GM12872 (cell line): ENCODE data around the gene SOD1.

Experiments used
- CTCF ChIP-seq: IDR thresholded peaks from 3 replicates; pipeline ENCODE4 v1.5.1; 2011; ENCODE audit warnings: low read depth, mild to moderate bottlenecking, low read length, moderate library complexity; ENCODE audit not compliant: insufficient read depth

Gene SOD1

GRCh38 chr21:31710586-31710985, 51.1 kb downstream of the SOD1 start:
- TF ChIP-seq CTCF = no peak

GRCh38 chr21:31711326-31711725, 51.8 kb downstream of the SOD1 start:
- no peak for TF ChIP-seq CTCF

- no peak for TF ChIP-seq CTCF
Observed at GRCh38 chr21:31711745-31712285, 52.3 kb downstream of the SOD1 start.

- TF ChIP-seq CTCF = no peak
Observed at GRCh38 chr21:31713115-31713514, 53.6 kb downstream of the SOD1 start.

- TF ChIP-seq CTCF = no peak
Observed at GRCh38 chr21:31713973-31714740, 54.7 kb downstream of the SOD1 start.

- no peak for TF ChIP-seq CTCF
Observed at GRCh38 chr21:31714741-31715365, 55.4 kb downstream of the SOD1 start.

- no peak for TF ChIP-seq CTCF
Observed at GRCh38 chr21:31716106-31716505, 56.6 kb downstream of the SOD1 start.
